T-helper 2 cell treated with Interferon-gamma antibody and Interleukin-4, amounts not matched to agents 5 μg/mL and 100 μg/mL, for 36 hours (primary cell): ENCODE data around the gene HMGA1.
"Not testable (repeated sequence)": the region's sequence is repeated elsewhere in the genome, so short reads cannot be mapped to it uniquely, and the experiment has no call there.

Experiments
- DNase-seq: peaks from one replicate; pipeline ENCODE4 v3.0.0; 2021; ENCODE audit warnings: low spot score
- H3K27ac Mint-ChIP-seq: one replicate; pipeline ENCODE4 v1.8.0; 2021; ENCODE audit warnings: mild to moderate bottlenecking, mixed read lengths
- H3K27me3 Mint-ChIP-seq: one replicate; pipeline ENCODE4 v1.8.0; 2021; ENCODE audit warnings: low read depth, mixed read lengths
- H3K36me3 Mint-ChIP-seq: one replicate; pipeline ENCODE4 v1.8.0; 2021; ENCODE audit warnings: low read depth, mixed read lengths
- H3K4me1 Mint-ChIP-seq: one replicate; pipeline ENCODE4 v1.8.0; 2021; ENCODE audit warnings: low read depth, mixed read lengths
- H3K4me3 Mint-ChIP-seq: one replicate; pipeline ENCODE4 v1.8.0; 2022; ENCODE audit warnings: mild to moderate bottlenecking, moderate library complexity, mixed read lengths
- H3K9me3 Mint-ChIP-seq: one replicate; pipeline ENCODE4 v1.8.0; 2021; ENCODE audit warnings: mixed read lengths

Gene HMGA1

GRCh38 chr6:34240329-34241248, 3.9 kb downstream of the HMGA1 start:
- H3K4me1 Mint-ChIP-seq = peaks cover 53% of the 10 kb centered on the region
- H3K9me3 Mint-ChIP-seq = no peaks in the 10 kb centered on the region
- H3K36me3 Mint-ChIP-seq = peaks cover 50% of the 10 kb centered on the region
- H3K27me3 Mint-ChIP-seq = no peaks in the 10 kb centered on the region
- DNase-seq = no peak
- H3K4me3 Mint-ChIP-seq = peak overlapping the region; percentile 21
- peak overlapping the region; percentile 36 for H3K27ac Mint-ChIP-seq

- Mint-ChIP-seq H3K27ac (peak overlapping the region; percentile 41), H3K9me3 (no peaks in the 10 kb centered on the region), H3K4me3 (no peak overlapping the region), H3K4me1 (peaks cover 52% of the 10 kb centered on the region), H3K36me3 (peaks cover 52% of the 10 kb centered on the region), H3K27me3 (no peaks in the 10 kb centered on the region)
- DNase-seq = no peak
Measured at GRCh38 chr6:34241351-34242215, 4.9 kb downstream of the HMGA1 start.

GRCh38 chr6:34242252-34243130, 5.8 kb downstream of the HMGA1 start:
- H3K9me3 Mint-ChIP-seq = no peaks in the 10 kb centered on the region
- no peak overlapping the region for H3K4me3 Mint-ChIP-seq
- peaks cover 52% of the 10 kb centered on the region for H3K36me3 Mint-ChIP-seq
- H3K4me1 Mint-ChIP-seq = peaks cover 56% of the 10 kb centered on the region
- DNase-seq = no peak
- H3K27me3 Mint-ChIP-seq = no peaks in the 10 kb centered on the region
- H3K27ac Mint-ChIP-seq = peak overlapping the region; percentile 65

GRCh38 chr6:34243131-34243771, 6.6 kb downstream of the HMGA1 start:
- no peaks in the 10 kb centered on the region for H3K27me3 Mint-ChIP-seq
- peaks cover 51% of the 10 kb centered on the region for H3K36me3 Mint-ChIP-seq
- peak overlapping the region; percentile 18 for H3K4me3 Mint-ChIP-seq
- H3K9me3 Mint-ChIP-seq = no peaks in the 10 kb centered on the region
- peak; percentile 36 for DNase-seq
- H3K4me1 Mint-ChIP-seq = peaks cover 62% of the 10 kb centered on the region
- H3K27ac Mint-ChIP-seq = peak overlapping the region; percentile 65

- Mint-ChIP-seq H3K36me3 (peaks cover 45% of the 10 kb centered on the region), H3K27me3 (no peaks in the 10 kb centered on the region), H3K4me3 (no peak overlapping the region), H3K9me3 (no peaks in the 10 kb centered on the region), H3K27ac (peak overlapping the region; percentile 65), H3K4me1 (peaks cover 56% of the 10 kb centered on the region)
- DNase-seq = peak; percentile 62
Measured at GRCh38 chr6:34243901-34244884, 7.5 kb downstream of the HMGA1 start.

- Mint-ChIP-seq H3K27ac (peak overlapping the region; percentile 73), H3K36me3 (peaks cover 39% of the 10 kb centered on the region), H3K4me1 (peaks cover 53% of the 10 kb centered on the region)
- H3K27me3 Mint-ChIP-seq, DNase-seq, H3K4me3 Mint-ChIP-seq, H3K9me3 Mint-ChIP-seq: not testable (repeated sequence)
Measured at GRCh38 chr6:34245032-34245760, 8.5 kb downstream of the HMGA1 start.

- not testable (repeated sequence) for H3K9me3 Mint-ChIP-seq, H3K27me3 Mint-ChIP-seq, DNase-seq, H3K4me3 Mint-ChIP-seq
- Mint-ChIP-seq H3K4me1 (peaks cover 52% of the 10 kb centered on the region), H3K27ac (peak overlapping the region; percentile 73), H3K36me3 (peaks cover 35% of the 10 kb centered on the region)
Measured at GRCh38 chr6:34245761-34246140, 9.1 kb downstream of the HMGA1 start.

- no peak overlapping the region for H3K4me3 Mint-ChIP-seq
- no peak for DNase-seq
- H3K4me1 Mint-ChIP-seq = peaks cover 49% of the 10 kb centered on the region
- peak overlapping the region; percentile 64 for H3K27ac Mint-ChIP-seq
- no peaks in the 10 kb centered on the region for H3K9me3 Mint-ChIP-seq
- H3K27me3 Mint-ChIP-seq = no peaks in the 10 kb centered on the region
- peaks cover 30% of the 10 kb centered on the region for H3K36me3 Mint-ChIP-seq
Measured at GRCh38 chr6:34246249-34246562, 9.5 kb downstream of the HMGA1 start.

GRCh38 chr6:34246563-34247391, 10.1 kb downstream of the HMGA1 start:
- Mint-ChIP-seq H3K9me3 (no peaks in the 10 kb centered on the region), H3K4me1 (peaks cover 44% of the 10 kb centered on the region), H3K27me3 (no peaks in the 10 kb centered on the region), H3K4me3 (peak overlapping the region; percentile 45), H3K36me3 (peaks cover 25% of the 10 kb centered on the region), H3K27ac (peak overlapping the region; percentile 69)
- peak; percentile 32 for DNase-seq

GRCh38 chr6:34247481-34248197, 11.0 kb downstream of the HMGA1 start:
- H3K4me3 Mint-ChIP-seq = peak overlapping the region; percentile 95
- H3K27me3 Mint-ChIP-seq = peaks cover 3% of the 10 kb centered on the region
- DNase-seq = no peak
- peaks cover 19% of the 10 kb centered on the region for H3K36me3 Mint-ChIP-seq
- no peaks in the 10 kb centered on the region for H3K9me3 Mint-ChIP-seq
- peaks cover 41% of the 10 kb centered on the region for H3K4me1 Mint-ChIP-seq
- peak overlapping the region; percentile 97 for H3K27ac Mint-ChIP-seq
